GM12878 (cell line): ENCODE data around the gene SRPK2. TPM values are rescaled to one million over a fixed set of nuclear protein-coding genes. Genes with fewer than 3 reads are reported as not detected.

ENCODE experiments used
- ATAC-seq: fragments of 200-7000 bp; cut with Tn5 transposase; 3 replicates; pipeline ENCODE4 v1.9.1; 2020; ENCODE audit warnings: mild to moderate bottlenecking, moderate library complexity
- BruUV-seq: library from RNA; stranded (reverse); fragments of 400-500 nt; replicated peaks from 2 replicates; lab custom pipeline; 2021; lab: Mats Ljungman, UMichigan
- CTCF ChIA-PET: fragments of 300-600 bp; sonication (Branson Sonifier 250); formaldehyde crosslinking; extraction: SDS; loops from one replicate; lab custom pipeline; 2021; ENCODE audit warnings: inconsistent platforms; lab: Yijun Ruan, JAX
- POLR2A ChIA-PET: fragments of 350-600 bp; formaldehyde crosslinking; extraction: SDS; loops from one replicate; lab custom pipeline; 2021; ENCODE audit warnings: inconsistent platforms; lab: Charles Lee
- RAD21 ChIA-PET: fragments of 300-600 bp; sonication (Branson Sonifier 250); formaldehyde crosslinking; loops from one replicate; lab custom pipeline; 2023; ENCODE audit warnings: antibody characterized with exemption; ENCODE audit not compliant: unreplicated experiment; lab: Charles Lee
- SMC1A ChIA-PET: fragments of 300-600 bp; sonication (Branson Sonifier 250); formaldehyde crosslinking; loops from one replicate; lab custom pipeline; 2023; ENCODE audit not compliant: unreplicated experiment, uncharacterized antibody; lab: Charles Lee
- DNase-seq: peaks from one replicate; pipeline ENCODE4 v3.0.0-alpha.2; 2011; ENCODE audit warnings: low read depth, low spot score
- FAIRE-seq: peaks from 3 replicates; lab custom pipeline; 2011; peaks lifted over from hg19 to GRCh38; lab: Jason Lieb, UNC
- H2AFZ ChIP-seq: 2 replicates; pipeline ENCODE4 v1.6.0; 2011; ENCODE audit warnings: low read depth, low read length, control low read depth; ENCODE audit not compliant: control insufficient read depth
- H3K27ac ChIP-seq: 2 replicates; pipeline ENCODE4 v1.5.1; 2011; ENCODE audit warnings: control low read depth; ENCODE audit not compliant: control insufficient read depth, insufficient read depth
- H3K27me3 ChIP-seq, 2 experiments: replicated peaks in 1 of 2; 2 replicates each; pipeline versions ENCODE4 v1.6.0 to v1.6.1; 2011; ENCODE audit warnings: low read length in 1 of 2; ENCODE audit not compliant: control insufficient read depth in 2 of 2, insufficient read depth in 2 of 2
- H3K36me3 ChIP-seq, 2 experiments: 2 replicates each; pipeline ENCODE4 v1.5.1; 2011; ENCODE audit warnings: low read length in 1 of 2; ENCODE audit not compliant: control insufficient read depth in 2 of 2, insufficient read depth in 2 of 2
- H3K4me1 ChIP-seq: 2 replicates; pipeline ENCODE4 v1.6.1; 2011; ENCODE audit warnings: mild to moderate bottlenecking, low read length, moderate library complexity, mixed read lengths; ENCODE audit not compliant: control insufficient read depth, insufficient read depth
- H3K4me2 ChIP-seq: 2 replicates; pipeline ENCODE4 v1.6.0; 2011; ENCODE audit warnings: control low read depth; ENCODE audit not compliant: control insufficient read depth, insufficient read depth
- H3K4me3 ChIP-seq: fragments of 200-600 bp; sonication (generic); 2 replicates; pipeline ENCODE4 v1.5.1; 2016
- H3K79me2 ChIP-seq: 2 replicates; pipeline ENCODE4 v1.6.0; 2011; ENCODE audit warnings: low read length; ENCODE audit not compliant: control insufficient read depth, insufficient read depth
- H3K9ac ChIP-seq: 2 replicates; pipeline ENCODE4 v1.8.0; 2011; ENCODE audit warnings: low read length, control low read depth, mixed read lengths; ENCODE audit not compliant: control insufficient read depth, insufficient read depth
- H3K9me3 ChIP-seq: replicated peaks from 3 replicates; pipeline ENCODE4 v1.5.1; 2011; ENCODE audit warnings: mild to moderate bottlenecking, low read length; ENCODE audit not compliant: control insufficient read depth, insufficient read depth
- H4K20me1 ChIP-seq: 2 replicates; pipeline ENCODE4 v1.6.0; 2011; ENCODE audit not compliant: control insufficient read depth, insufficient read depth
- BMI1 ChIP-seq: fragments of 450-650 bp; IDR thresholded peaks from 2 replicates; pipeline ENCODE4 v1.6.1; 2016; ENCODE audit warnings: mild to moderate bottlenecking, moderate library complexity, borderline replicate concordance
- EED ChIP-seq: sonication (generic); IDR thresholded peaks from 2 replicates; pipeline ENCODE4 v1.6.1; 2016; ENCODE audit warnings: antibody characterized with exemption, low read depth
- HCFC1 ChIP-seq: fragments of 150-350 bp; IDR thresholded peaks from 2 replicates; pipeline ENCODE4 v1.6.1; 2014; ENCODE audit warnings: low read length
- JUNB ChIP-seq: IDR thresholded peaks from 2 replicates; pipeline ENCODE4 v1.6.1; 2016; ENCODE audit warnings: antibody characterized with exemption, mild to moderate bottlenecking
- MLLT1 ChIP-seq: fragments of 450-650 bp; IDR thresholded peaks from 2 replicates; pipeline ENCODE4 v1.6.1; 2016; ENCODE audit warnings: mild to moderate bottlenecking
- NFXL1 ChIP-seq: fragments of 450-650 bp; IDR thresholded peaks from 2 replicates; pipeline ENCODE4 v1.6.1; 2017; ENCODE audit warnings: antibody characterized with exemption, mild to moderate bottlenecking, borderline replicate concordance
- PRDM15 ChIP-seq: fragments of 450-650 bp; formaldehyde crosslinking; IDR thresholded peaks from 2 replicates; pipeline ENCODE4 v1.4.0; 2020; ENCODE audit warnings: mild to moderate bottlenecking, moderate library complexity
- SMAD5 ChIP-seq: IDR thresholded peaks from 2 replicates; pipeline ENCODE4 v1.6.1; 2016; ENCODE audit warnings: antibody characterized with exemption, low read depth
- SPI1 ChIP-seq: IDR thresholded peaks from 2 replicates; pipeline ENCODE4 v1.6.1; 2011; ENCODE audit warnings: low read depth, mild to moderate bottlenecking, low read length, moderate library complexity, borderline replicate concordance; ENCODE audit not compliant: insufficient read depth
- TARDBP ChIP-seq: IDR thresholded peaks from 2 replicates; pipeline ENCODE4 v1.6.1; 2016; ENCODE audit warnings: borderline replicate concordance
- ZNF217 ChIP-seq: fragments of 450-650 bp; IDR thresholded peaks from 2 replicates; pipeline ENCODE4 v1.6.1; 2017; ENCODE audit warnings: antibody characterized with exemption, mild to moderate bottlenecking
- ZNF622 ChIP-seq: fragments of 450-650 bp; IDR thresholded peaks from 2 replicates; pipeline ENCODE4 v1.6.1; 2017; ENCODE audit warnings: mild to moderate bottlenecking, inconsistent platforms
- WGBS: methylation state at CpG from one replicate; pipeline ENCODE4 v1.1.6; 2016; ENCODE audit warnings: low lambda C conversion rate; ENCODE audit not compliant: insufficient replicate concordance, insufficient coverage; ENCODE audit errors: missing lambda C conversion rate; 5-methylcytosine and 5-hydroxymethylcytosine counted together
- in situ Hi-C: fragments of 300-500 bp; cut with MboI; formaldehyde crosslinking; loops from 9 replicates; pipeline ENCODE4 v1.14.3; 2018; ENCODE audit warnings: mixed read lengths
- intact Hi-C: fragments of 100-400 bp; cut with micrococcal nuclease; formaldehyde crosslinking; loops from one replicate; pipeline ENCODE4 v1.14.2; 2022; ENCODE audit not compliant: unreplicated experiment
- polyA plus RNA-seq, 11 experiments: library from polyadenylated mRNA; depleted of rRNA in 4 of 11; unstranded in 6 of 11; stranded (reverse) in 5 of 11; fragments of >200 nt; fragmentation: Nextera tagmentation in 4 of 11; fragmentation: Illumina TruSeq in 1 of 11; extraction: Ambion mirVana in 4 of 11; extraction: Trizol in 1 of 11; gene quantifications; 1 replicate in 1 of 11; 2 replicates in 10 of 11; pipeline versions ENCODE4 v1.2.1 to v1.2.3, GENCODE V29; 2011 to 2016; ENCODE audit warnings: inconsistent platforms in 2 of 11, missing spikeins in 2 of 11, low read depth in 1 of 11
- total RNA-seq, 4 experiments: library from RNA; depleted of rRNA in 3 of 4; stranded (reverse); fragments of >200 nt in 3 of 4; fragmentation: Illumina TruSeq in 1 of 4; extraction: Trizol in 1 of 4; gene quantifications; 2 replicates each; pipeline versions ENCODE4 v1.2.1 to v1.2.3, GENCODE V29; 2013 to 2021

The SRPK2 gene
- total and polyA plus RNA-seq, 10 of the 15 experiments (the other 5 are each of a cell fraction or from before 2014, with no cell fraction given): 13.2 to 32.8 (median 24.5) TPM

DNA sequence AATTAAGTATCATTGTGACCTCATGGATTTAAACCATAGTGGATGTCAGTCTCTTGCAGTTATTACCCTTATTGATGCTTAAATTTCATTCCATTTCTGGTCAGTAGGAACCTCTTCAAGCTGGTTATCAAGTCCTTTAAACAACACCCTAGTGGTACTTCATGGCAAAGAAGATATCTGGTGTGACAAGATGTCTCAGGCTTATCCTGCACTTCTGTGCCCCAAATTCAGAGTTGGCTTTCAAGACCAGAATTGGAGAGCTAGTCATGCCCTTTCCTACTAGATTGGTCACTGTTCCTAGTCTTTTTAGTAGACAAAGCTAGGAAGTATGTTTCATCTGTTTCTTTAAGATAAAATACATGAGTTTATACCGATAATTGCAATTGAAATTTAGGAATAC is 319.8 kb downstream of the SRPK2 start (continued):
- TF ChIP-seq PRDM15: no peak
- no peak for TF ChIP-seq JUNB

DNA sequence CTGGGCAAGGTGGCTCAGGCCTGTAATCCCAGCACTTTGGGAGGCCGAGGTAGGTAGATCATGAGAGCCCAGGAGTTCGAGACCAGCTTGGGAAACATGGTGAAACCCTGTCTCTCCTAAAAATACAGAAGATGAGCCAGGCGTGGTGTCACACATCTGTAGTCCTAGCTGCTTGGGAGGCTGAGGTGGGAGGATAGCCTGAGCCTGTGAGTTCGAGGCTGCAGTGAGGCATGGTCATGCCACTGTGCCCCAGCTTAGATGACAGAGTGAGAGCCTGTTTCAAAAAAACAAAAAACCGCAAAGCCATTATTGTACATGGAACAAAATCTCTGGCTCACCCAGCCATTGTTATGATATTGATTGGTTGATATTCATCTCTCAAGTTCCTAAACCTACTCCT is 321.0 kb downstream of the SRPK2 start:
- H3K9ac ChIP-seq: no peak overlapping the region
- H3K4me1 ChIP-seq: no peaks in the 10 kb centered on the region
- no peak overlapping the region for H2AFZ ChIP-seq
- no TSS peak for BruUV-seq
- ChIA-PET RAD21 (interaction anchor here (0.7 kb wide), 1 partner anchor 1098 kb away, joined by 3 read pairs; no protein-coding TSS in a partner anchor), POLR2A (no interaction called here), SMC1A (interaction anchor here (0.6 to 1.2 kb wide), 5 partner anchors 9 to 126 kb away, joined by 3 to 4 read pairs (median 4); no protein-coding TSS in a partner anchor), CTCF (interaction anchor here (1.4 kb wide), 1 partner anchor 10 kb away, joined by 3 read pairs; no protein-coding TSS in a partner anchor)
- no peak overlapping the region for H3K4me3 ChIP-seq
- WGBS: 92% methylated on average over 5 of the region's 5 CpGs
- H4K20me1 ChIP-seq: no peaks in the 10 kb centered on the region
- H3K27me3 ChIP-seq: no peaks in the 10 kb centered on the region
- ATAC-seq (no peak), FAIRE-seq (peak; percentile 41), DNase-seq (no peak)
- H3K9me3 ChIP-seq: no peaks in the 10 kb centered on the region
- peaks cover 8 to 20% of the 10 kb centered on the region in 2 experiments for H3K36me3 ChIP-seq
- H3K79me2 ChIP-seq: peaks cover 4% of the 10 kb centered on the region
- in situ Hi-C loops: no loop called here
- H3K4me2 ChIP-seq: no peak overlapping the region
- intact Hi-C loops: no loop called here
- H3K27ac ChIP-seq: no peak overlapping the region
- TF ChIP-seq EED (no peak), MLLT1 (no peak), NFXL1 (no peak), PRDM15 (no peak), TARDBP (no peak), SMAD5 (no peak), HCFC1 (no peak), BMI1 (no peak), SPI1 (no peak), ZNF622 (no peak), ZNF217 (no peak)
